Transverse colon (tissue), 4 donors: ENCODE data around the gene S100A16.

Experiments used
- EP300 ChIP-seq: sonication (generic); formaldehyde crosslinking; IDR thresholded peaks from one replicate; pipeline ENCODE4 v1.6.1; 2017; ENCODE audit warnings: antibody characterized with exemption, low read depth
- POLR2AphosphoS5 ChIP-seq, 3 donors: sonication (generic); formaldehyde crosslinking; IDR thresholded peaks; one replicate each; pipeline ENCODE4 v1.6.1; 2016; ENCODE audit warnings: antibody characterized with exemption in 3 of 3
- TF ChIP-seq, protein P1 (sequence below), 5 experiments: fragments of 200-600 bp in 3 of 5; fragments of 450-650 bp in 2 of 5; sonication (generic) in 3 of 5; IDR thresholded peaks; 1 replicate in 2 of 5; 2 replicates in 3 of 5; pipeline ENCODE4 v1.5.1; 2016 to 2017; ENCODE audit warnings: antibody characterized with exemption in 5 of 5, inconsistent platforms in 3 of 5, mild to moderate bottlenecking in 2 of 5, moderate library complexity in 1 of 5

DNA sequence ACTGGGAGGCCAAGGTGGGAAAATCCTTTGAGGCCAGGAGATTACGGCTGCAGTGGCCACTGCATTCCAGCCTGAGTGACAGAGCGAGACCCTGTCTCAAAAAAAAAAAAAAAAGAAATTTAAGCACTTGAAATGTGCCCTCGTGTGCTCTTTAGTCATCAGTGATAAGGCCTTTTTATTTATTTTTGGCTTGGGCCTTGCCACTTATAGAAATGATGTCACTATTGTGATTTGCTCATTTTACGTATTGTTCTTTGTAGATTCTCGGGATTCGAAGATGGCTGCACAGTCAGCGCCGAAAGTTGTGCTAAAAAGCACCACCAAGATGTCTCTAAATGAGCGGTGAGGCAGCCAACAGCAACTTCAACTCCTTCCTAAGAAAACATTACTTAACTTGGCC, 23.4 kb upstream of the S100A16 start:
- TF ChIP-seq, protein P1, sequence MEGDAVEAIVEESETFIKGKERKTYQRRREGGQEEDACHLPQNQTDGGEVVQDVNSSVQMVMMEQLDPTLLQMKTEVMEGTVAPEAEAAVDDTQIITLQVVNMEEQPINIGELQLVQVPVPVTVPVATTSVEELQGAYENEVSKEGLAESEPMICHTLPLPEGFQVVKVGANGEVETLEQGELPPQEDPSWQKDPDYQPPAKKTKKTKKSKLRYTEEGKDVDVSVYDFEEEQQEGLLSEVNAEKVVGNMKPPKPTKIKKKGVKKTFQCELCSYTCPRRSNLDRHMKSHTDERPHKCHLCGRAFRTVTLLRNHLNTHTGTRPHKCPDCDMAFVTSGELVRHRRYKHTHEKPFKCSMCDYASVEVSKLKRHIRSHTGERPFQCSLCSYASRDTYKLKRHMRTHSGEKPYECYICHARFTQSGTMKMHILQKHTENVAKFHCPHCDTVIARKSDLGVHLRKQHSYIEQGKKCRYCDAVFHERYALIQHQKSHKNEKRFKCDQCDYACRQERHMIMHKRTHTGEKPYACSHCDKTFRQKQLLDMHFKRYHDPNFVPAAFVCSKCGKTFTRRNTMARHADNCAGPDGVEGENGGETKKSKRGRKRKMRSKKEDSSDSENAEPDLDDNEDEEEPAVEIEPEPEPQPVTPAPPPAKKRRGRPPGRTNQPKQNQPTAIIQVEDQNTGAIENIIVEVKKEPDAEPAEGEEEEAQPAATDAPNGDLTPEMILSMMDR (IDR thresholded peaks at IDR 0.05): no peak
- no peak for TF ChIP-seq POLR2AphosphoS5 (IDR thresholded peaks at IDR 0.05)
- no peak for TF ChIP-seq EP300
